Panc1 (cell line): Measurements from ENCODE around the gene VWA3B. TPM values are rescaled to one million over a fixed set of nuclear protein-coding genes. Genes with fewer than 3 reads are reported as not detected.

Source experiments
- ATAC-seq: fragments of 200-7000 bp; cut with Tn5 transposase; 2 replicates; pipeline ENCODE4 v1.9.1; 2020; ENCODE audit warnings: mild to moderate bottlenecking, moderate library complexity
- BruUV-seq: library from RNA; stranded (reverse); fragments of 400-500 nt; replicated peaks from 2 replicates; lab custom pipeline; 2021; lab: Mats Ljungman, UMichigan
- CTCF ChIA-PET: fragments of 300-600 bp; sonication (Branson Sonifier 250); formaldehyde crosslinking; loops from one replicate; lab custom pipeline; 2022; ENCODE audit warnings: antibody characterized with exemption; lab: Charles Lee
- POLR2A ChIA-PET: fragments of 300-600 bp; sonication (Branson Sonifier 250); formaldehyde crosslinking; loops from one replicate; lab custom pipeline; 2022; ENCODE audit warnings: antibody characterized with exemption; lab: Charles Lee
- DNase-seq: peaks from one replicate; pipeline ENCODE4 v3.0.0-alpha.2; 2010; ENCODE audit warnings: low read depth, low spot score
- H3K27ac ChIP-seq: 2 replicates; pipeline ENCODE4 v1.5.1; 2011; ENCODE audit warnings: mild to moderate bottlenecking, low read length, inconsistent platforms
- H3K27me3 ChIP-seq: fragments of 200-500 bp; sonication (Bioruptor generic); 2 replicates; pipeline ENCODE4 v1.6.0; 2014; ENCODE audit warnings: low read length, inconsistent platforms; ENCODE audit not compliant: control insufficient read depth, insufficient read depth
- H3K36me3 ChIP-seq: fragments of 200-500 bp; sonication (Bioruptor generic); 2 replicates; pipeline ENCODE4 v1.5.1; 2014; ENCODE audit warnings: inconsistent platforms, mild to moderate bottlenecking, low read length, moderate library complexity; ENCODE audit not compliant: control insufficient read depth, insufficient read depth
- H3K4me1 ChIP-seq: 2 replicates; pipeline ENCODE4 v1.5.1; 2011; ENCODE audit warnings: inconsistent platforms, mild to moderate bottlenecking, low read length, moderate library complexity; ENCODE audit not compliant: control insufficient read depth, insufficient read depth
- H3K4me3 ChIP-seq, 2 experiments: 2 replicates each; pipeline ENCODE4 v1.5.1; 2011 to 2012; ENCODE audit warnings: low read depth in 2 of 2, low read length in 2 of 2, mild to moderate bottlenecking in 2 of 2, inconsistent platforms in 1 of 2, moderate library complexity in 1 of 2
- H3K9me3 ChIP-seq: fragments of 200-500 bp; sonication (Bioruptor generic); 2 replicates; pipeline ENCODE4 v1.5.1; 2014; ENCODE audit warnings: low read depth, mild to moderate bottlenecking, inconsistent platforms, low read length, moderate library complexity; ENCODE audit not compliant: control insufficient read depth, insufficient read depth
- POLR2AphosphoS5 ChIP-seq: IDR thresholded peaks from 2 replicates; pipeline ENCODE4 v1.6.1; 2012; ENCODE audit warnings: mild to moderate bottlenecking, low read depth, low read length, moderate library complexity
- REST ChIP-seq, 2 experiments: IDR thresholded peaks; 2 replicates each; pipeline ENCODE4 v1.6.1; 2011 to 2012; ENCODE audit warnings: low read depth in 2 of 2, control low read depth in 1 of 2, low read length in 1 of 2, mild to moderate bottlenecking in 1 of 2, moderate library complexity in 1 of 2; ENCODE audit not compliant: insufficient read depth in 1 of 2
- SIN3A ChIP-seq: IDR thresholded peaks from 2 replicates; pipeline ENCODE4 v1.6.1; 2012; ENCODE audit warnings: low read depth, mild to moderate bottlenecking, low read length, moderate library complexity, borderline replicate concordance; ENCODE audit not compliant: insufficient read depth
- TCF7L2 ChIP-seq: IDR thresholded peaks from 2 replicates; pipeline ENCODE4 v1.6.1; 2011; ENCODE audit warnings: mild to moderate bottlenecking, low read depth, low read length, inconsistent platforms
- in situ Hi-C: cut with HindIII; loops from 2 replicates; pipeline ENCODE4 v1.10.0; 2016; ENCODE audit warnings: low sequenced_read_pairs, low pct_unique_long_range_greater_than_20kb
- intact Hi-C: fragments of 100-400 bp; cut with micrococcal nuclease; formaldehyde crosslinking; loops from one replicate; pipeline ENCODE4 v1.10.0; 2022; ENCODE audit not compliant: unreplicated experiment
- total RNA-seq: library from RNA; stranded (reverse); gene quantifications from one replicate; pipeline ENCODE4 v1.2.1, GENCODE V29; 2021; ENCODE audit not compliant: unreplicated experiment
- TF ChIP-seq, protein P1 (sequence below): fragments of 450-650 bp; IDR thresholded peaks from 2 replicates; pipeline ENCODE4 v1.5.1; 2017; ENCODE audit warnings: mild to moderate bottlenecking

VWA3B gene
- total RNA-seq, 1 experiment from 2014 or later: not detected

GRCh38 chr2:98114643-98115330 is 27.8 kb downstream of the VWA3B start:
- TF ChIP-seq REST (IDR thresholded peaks at IDR 0.05; ENCODE audit: insufficient read depth in 1 of 2, low read depth in 2 of 2, low read length in 1 of 2): no peak
- TF ChIP-seq TCF7L2: no peak
- no peak for TF ChIP-seq POLR2AphosphoS5
- TF ChIP-seq, protein P1, sequence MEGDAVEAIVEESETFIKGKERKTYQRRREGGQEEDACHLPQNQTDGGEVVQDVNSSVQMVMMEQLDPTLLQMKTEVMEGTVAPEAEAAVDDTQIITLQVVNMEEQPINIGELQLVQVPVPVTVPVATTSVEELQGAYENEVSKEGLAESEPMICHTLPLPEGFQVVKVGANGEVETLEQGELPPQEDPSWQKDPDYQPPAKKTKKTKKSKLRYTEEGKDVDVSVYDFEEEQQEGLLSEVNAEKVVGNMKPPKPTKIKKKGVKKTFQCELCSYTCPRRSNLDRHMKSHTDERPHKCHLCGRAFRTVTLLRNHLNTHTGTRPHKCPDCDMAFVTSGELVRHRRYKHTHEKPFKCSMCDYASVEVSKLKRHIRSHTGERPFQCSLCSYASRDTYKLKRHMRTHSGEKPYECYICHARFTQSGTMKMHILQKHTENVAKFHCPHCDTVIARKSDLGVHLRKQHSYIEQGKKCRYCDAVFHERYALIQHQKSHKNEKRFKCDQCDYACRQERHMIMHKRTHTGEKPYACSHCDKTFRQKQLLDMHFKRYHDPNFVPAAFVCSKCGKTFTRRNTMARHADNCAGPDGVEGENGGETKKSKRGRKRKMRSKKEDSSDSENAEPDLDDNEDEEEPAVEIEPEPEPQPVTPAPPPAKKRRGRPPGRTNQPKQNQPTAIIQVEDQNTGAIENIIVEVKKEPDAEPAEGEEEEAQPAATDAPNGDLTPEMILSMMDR: no peak
- no peak for TF ChIP-seq SIN3A
- no peaks in the 10 kb centered on the region for H3K36me3 ChIP-seq
- BruUV-seq: no TSS peak
- peaks cover 7% of the 10 kb centered on the region for H3K27me3 ChIP-seq
- ATAC-seq (no peak), DNase-seq (no peak)
- no peak overlapping the region for H3K4me3 ChIP-seq
- H3K27ac ChIP-seq: no peak overlapping the region
- intact Hi-C loops (no loop called here), in situ Hi-C loops (no loop called here)
- POLR2A ChIA-PET: no interaction called here
- CTCF ChIA-PET: no interaction called here
- H3K4me1 ChIP-seq: no peaks in the 10 kb centered on the region
- no peaks in the 10 kb centered on the region for H3K9me3 ChIP-seq

GRCh38 chr2:98118161-98118560 is 31.2 kb downstream of the VWA3B start:
- ChIA-PET CTCF (no interaction called here), POLR2A (no interaction called here)
- Histone ChIP-seq H3K27ac (no peak overlapping the region), H3K4me3 (no peak overlapping the region), H3K27me3 (peaks cover 17% of the 10 kb centered on the region), H3K36me3 (no peaks in the 10 kb centered on the region), H3K9me3 (no peaks in the 10 kb centered on the region), H3K4me1 (no peaks in the 10 kb centered on the region)
- no TSS peak for BruUV-seq
- in situ Hi-C loops: no loop called here
- no peak for TF ChIP-seq SIN3A
- no peak for TF ChIP-seq REST (IDR thresholded peaks at IDR 0.05; ENCODE audit: insufficient read depth in 1 of 2, low read depth in 2 of 2, low read length in 1 of 2)
- TF ChIP-seq POLR2AphosphoS5: no peak
- no peak for TF ChIP-seq TCF7L2
- TF ChIP-seq, protein P1: no peak
- intact Hi-C loops: no loop called here
- DNase-seq (no peak), ATAC-seq (no peak)
